Measurements from ENCODE around the gene CSF2. TPM values are rescaled to one million over a fixed set of nuclear protein-coding genes. Genes with fewer than 3 reads are reported as not detected.

CSF2 gene
- total RNA-seq, 2 experiments from 2014 or later: 397 to 412 TPM

DNA sequence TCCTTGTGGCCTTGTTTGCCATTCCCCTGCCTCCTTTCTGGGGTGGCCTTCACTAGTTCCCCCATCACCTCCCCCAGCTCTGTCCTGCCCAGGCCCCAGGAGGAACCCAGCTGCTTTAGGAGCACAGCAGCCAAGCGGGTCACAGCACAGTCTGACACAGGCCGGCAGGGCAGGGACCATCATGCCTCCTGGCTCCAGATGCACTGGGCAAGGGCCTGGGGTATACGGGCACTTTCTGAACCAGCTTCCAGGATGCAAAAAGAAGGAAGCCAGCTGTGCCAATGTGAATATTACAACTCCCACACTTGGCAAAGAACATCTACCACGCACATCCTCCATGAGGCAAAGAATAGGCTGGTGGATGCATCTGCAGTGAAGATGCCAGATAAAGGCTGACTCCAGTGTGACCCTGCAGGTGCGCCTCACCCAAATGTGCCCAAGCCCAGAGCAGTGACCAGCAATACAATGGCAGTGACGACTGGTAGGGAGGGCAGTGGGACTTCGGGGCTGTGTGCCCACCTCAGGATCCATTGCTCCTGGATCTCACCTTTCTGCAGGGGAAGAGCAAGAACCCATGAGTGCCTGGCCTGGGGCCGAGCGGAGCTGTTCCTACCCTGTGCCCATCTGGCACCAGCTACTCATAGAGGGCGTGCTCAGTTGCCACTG lies 19.4 kb upstream of the CSF2 start:
- CTCF ChIA-PET: interaction anchor here (1.1 to 1.3 kb wide), 2 partner anchors 9 to 219 kb away, joined by 3 read pairs; no protein-coding TSS in a partner anchor
- POLR2A ChIA-PET: no interaction called here

GRCh38 chr5:132054697-132055440 lies 18.7 kb upstream of the CSF2 start:
- CTCF ChIA-PET: interaction anchor here (1.1 to 1.3 kb wide), 2 partner anchors 8 to 218 kb away, joined by 3 read pairs; no protein-coding TSS in a partner anchor
- POLR2A ChIA-PET: no interaction called here

- ChIA-PET CTCF (interaction anchor here (0.5 to 1.4 kb wide), 5 partner anchors 8 to 390 kb away, joined by 3 to 4 read pairs (median 3); partner anchors contain the start of gene CSF2), POLR2A (no interaction called here)
Measured at GRCh38 chr5:132055441-132055807, 18.2 kb upstream of the CSF2 start.

- POLR2A ChIA-PET: no interaction called here
- CTCF ChIA-PET: interaction anchor here (0.5 to 1.4 kb wide), 4 partner anchors 9 to 391 kb away, joined by 3 to 4 read pairs (median 3); partner anchors contain the start of gene CSF2
Measured at GRCh38 chr5:132055808-132056609, 17.6 kb upstream of the CSF2 start.

DNA sequence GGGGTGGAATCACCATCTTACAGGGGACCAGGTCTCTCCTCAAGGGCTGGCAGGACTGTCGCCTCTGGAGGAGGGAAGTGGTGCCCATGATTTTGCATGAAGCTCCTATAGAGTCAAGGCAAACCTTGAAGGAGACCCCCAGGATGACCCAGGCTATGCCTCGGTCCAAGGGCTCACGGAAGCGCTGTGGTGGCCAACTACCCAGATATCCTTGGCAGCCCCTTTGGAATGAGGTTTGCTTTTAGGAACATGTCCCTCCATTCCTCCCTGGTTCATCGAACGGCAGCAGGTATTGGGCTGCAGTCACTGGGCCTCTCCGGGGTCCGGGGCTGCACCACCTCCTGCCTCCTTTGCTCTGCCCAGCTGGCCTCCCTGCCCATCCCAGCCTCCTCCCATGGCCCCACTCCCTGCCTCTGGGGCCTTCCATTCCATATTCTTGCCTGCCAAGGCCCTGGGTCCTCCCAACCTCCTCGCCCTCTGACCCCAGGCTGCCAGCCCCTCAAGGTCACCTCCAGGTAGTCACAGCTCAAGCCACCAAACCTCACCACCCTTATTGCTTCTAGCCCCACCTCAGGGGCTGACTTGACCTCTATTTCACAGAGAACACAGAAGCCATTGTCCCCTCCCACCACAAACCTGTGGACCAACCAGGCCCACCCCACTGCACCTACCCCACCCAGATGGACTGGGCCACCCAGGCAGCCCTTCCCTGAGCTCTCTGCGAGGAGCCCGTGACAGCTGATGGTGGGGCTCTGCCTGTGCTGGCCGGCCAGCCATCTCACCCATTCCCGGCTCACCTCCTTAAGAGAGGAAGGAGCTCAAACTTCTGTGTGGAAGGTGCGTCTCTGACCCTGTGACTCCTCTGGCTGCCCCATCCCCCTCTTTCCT lies 16.7 kb upstream of the CSF2 start:
- POLR2A ChIA-PET: no interaction called here
- CTCF ChIA-PET: interaction anchor here (1.0 to 1.4 kb wide), 3 partner anchors 16 to 50 kb away, joined by 3 read pairs; partner anchors contain the start of gene CSF2

DNA sequence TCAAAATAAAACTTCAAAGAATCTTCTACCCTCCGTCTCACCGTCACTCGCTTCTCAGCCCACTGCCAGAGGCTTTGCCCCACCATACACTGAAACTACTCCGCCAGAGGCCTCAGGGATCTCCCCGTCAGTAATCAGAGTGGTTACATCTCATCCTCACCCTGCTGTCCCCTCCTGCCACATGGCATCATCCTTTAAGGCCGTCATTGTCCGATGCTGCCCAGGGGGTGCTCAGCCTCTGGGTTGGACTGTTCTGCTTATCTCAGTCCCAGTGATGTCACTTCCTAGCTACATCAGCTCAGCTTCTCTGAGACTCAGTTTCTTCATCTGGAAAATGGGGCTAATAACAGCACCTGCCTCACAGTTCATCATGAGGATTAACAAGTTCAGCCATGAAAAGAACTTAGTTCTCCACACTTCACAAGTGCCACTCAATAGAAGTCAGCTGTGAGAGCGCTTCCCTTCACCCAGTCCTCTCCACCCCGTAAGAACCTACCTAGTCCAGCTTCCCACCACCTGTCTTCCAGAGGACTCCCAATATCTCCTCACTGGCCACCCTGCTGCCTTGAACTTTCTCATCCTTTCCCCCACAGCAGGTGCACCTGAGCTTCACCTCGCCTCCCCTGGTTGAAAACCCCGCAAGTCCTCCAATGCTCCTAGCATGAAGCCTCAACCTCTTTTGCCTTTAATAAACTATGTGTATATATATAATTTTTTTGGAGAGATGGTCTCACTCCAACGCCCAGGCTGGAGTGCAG lies 15.9 kb upstream of the CSF2 start:
- ChIA-PET CTCF (interaction anchor here (1.0 kb wide), 2 partner anchors 50 to 160 kb away, joined by 3 read pairs; no protein-coding TSS in a partner anchor), POLR2A (no interaction called here)

GRCh38 chr5:132058646-132059042 lies 14.9 kb upstream of the CSF2 start:
- ChIA-PET CTCF (interaction anchor here (0.5 to 1.0 kb wide), 2 partner anchors 12 to 159 kb away, joined by 3 read pairs; no protein-coding TSS in a partner anchor), POLR2A (no interaction called here)

GRCh38 chr5:132059043-132059695 lies 14.4 kb upstream of the CSF2 start:
- POLR2A ChIA-PET: no interaction called here
- CTCF ChIA-PET: interaction anchor here (1.0 kb wide), 1 partner anchor 158 kb away, joined by 3 read pairs; no protein-coding TSS in a partner anchor

DNA sequence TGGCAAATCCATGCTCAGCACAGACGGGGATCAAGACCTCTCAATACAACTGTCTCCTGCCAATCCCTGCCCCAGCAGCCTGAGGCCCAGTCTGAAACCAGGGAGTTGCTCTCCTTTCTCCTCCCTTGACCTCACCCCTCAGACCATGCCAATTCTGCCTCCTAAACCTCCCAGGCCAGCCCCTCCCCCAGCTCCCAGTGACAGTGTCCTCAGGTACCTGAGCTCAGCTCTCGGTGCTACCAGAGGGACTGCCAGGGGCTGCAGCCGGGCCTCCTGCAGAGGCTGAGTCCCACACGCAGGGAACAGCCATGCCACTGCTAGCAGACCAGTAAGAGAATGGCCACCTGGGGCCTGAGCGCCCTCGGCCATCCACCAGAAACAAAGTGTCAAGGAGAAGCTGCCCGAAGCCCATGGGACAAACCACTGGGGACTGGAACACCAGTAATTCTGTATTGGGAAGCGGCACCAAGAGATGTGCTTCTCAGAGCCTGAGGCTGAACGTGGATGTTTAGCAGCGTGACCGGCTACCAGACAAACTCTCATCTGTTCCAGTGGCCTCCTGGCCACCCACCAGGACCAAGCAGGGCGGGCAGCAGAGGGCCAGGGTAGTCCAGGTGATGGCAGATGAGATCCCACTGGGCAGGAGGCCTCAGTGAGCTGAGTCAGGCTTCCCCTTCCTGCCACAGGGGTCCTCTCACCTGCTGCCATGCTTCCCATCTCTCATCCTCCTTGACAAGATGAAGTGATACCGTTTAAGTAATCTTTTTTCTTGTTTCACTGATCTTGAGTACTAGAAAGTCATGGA lies 13.7 kb upstream of the CSF2 start:
- ChIA-PET POLR2A (no interaction called here), CTCF (interaction anchor here (1.0 kb wide), 1 partner anchor 61 kb away, joined by 3 read pairs; no protein-coding TSS in a partner anchor)

DNA sequence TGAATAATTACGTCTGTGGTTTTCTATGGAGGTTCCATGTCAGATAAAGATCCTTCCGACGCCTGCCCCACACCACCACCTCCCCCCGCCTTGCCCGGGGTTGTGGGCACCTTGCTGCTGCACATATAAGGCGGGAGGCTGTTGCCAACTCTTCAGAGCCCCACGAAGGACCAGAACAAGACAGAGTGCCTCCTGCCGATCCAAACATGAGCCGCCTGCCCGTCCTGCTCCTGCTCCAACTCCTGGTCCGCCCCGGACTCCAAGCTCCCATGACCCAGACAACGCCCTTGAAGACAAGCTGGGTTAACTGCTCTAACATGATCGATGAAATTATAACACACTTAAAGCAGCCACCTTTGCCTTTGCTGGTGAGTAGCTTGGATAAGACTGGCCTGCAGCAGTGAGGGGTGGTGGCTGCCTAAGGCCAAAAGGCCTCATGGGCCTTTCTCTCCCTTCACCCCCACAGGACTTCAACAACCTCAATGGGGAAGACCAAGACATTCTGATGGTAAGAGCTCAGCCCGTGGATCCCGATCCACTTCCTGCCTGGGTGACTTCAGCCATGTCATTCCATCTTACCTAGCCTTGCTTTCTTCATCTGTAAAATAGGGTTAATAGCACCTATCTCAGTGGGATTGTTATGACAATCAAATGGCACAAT lies 13.0 kb upstream of the CSF2 start, which contains the start of gene IL3:
Gene IL3 (plus strand): TSS at position 155 of the 661 bp plus-strand sequence. CDS start 52 bp downstream, at position 207.
- CTCF ChIA-PET: interaction anchor here (0.6 to 1.0 kb wide), 2 partner anchors 61 to 177 kb away, joined by 3 read pairs; no protein-coding TSS in a partner anchor

GRCh38 chr5:132063090-132063911 lies 10.3 kb upstream of the CSF2 start:
- ChIA-PET CTCF (interaction anchor here (0.7 to 4.1 kb wide), 26 partner anchors 9 to 537 kb away, joined by 3 to 16 read pairs (median 4); no protein-coding TSS in a partner anchor), POLR2A (interaction anchor here (0.8 kb wide), 1 partner anchor 44 kb away, joined by 4 read pairs; no protein-coding TSS in a partner anchor)

More for the DNA sequence above, 13.0 kb upstream of the CSF2 start, which contains the start of gene IL3:
- POLR2A ChIA-PET: no interaction called here

DNA sequence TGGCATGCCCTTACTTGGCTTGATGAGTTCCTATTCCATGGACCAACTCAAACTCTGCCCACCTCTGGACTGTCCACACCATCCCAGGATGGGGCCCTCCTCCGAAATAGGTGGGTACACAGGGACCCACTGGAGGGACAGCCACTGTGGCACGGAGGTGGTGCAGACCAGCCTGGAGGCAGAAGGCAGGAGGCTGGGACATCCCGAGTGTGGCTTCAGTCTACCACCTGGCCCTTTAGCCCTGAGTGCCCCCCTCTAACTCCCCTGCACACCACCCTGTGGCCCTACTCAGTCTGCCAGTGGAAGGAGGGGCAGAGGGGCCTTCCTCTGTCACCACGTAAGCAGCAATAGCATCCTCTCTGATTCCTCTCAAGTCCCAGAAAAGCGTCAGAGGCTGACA lies 9.4 kb upstream of the CSF2 start:
- ChIA-PET POLR2A (no interaction called here), CTCF (interaction anchor here (0.5 to 4.1 kb wide), 8 partner anchors 51 to 208 kb away, joined by 3 to 16 read pairs (median 7); no protein-coding TSS in a partner anchor)

DNA sequence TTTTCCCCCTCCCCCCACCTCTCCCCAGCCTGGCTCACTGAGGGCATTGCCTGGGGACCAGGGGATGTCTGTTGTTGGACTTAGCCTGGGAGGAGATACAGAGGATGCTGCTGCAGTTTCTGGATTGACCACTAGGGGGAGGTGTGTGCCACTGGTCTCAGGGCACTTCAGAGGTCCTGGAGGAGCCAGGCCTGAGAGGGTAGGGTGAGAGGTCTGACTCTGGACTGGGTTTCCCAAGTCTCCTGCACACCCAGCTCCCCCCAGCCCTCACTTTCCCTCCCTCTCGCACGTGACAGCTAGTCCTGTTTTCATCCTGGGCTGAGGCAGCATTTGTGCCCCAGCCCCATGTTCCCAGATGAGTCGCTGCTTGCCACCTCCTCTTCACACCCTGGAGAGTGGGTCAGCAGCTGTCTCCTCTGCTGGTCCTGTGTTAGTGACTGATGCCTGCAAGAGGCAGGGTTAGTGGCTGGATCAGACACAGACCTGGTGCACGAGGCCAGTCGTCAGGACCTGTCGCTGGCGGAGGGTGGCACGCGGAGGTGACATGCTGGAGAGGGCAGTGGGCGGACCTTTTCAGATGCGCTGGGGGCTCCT lies 8.8 kb upstream of the CSF2 start:
- POLR2A ChIA-PET: no interaction called here

GRCh38 chr5:132065351-132065937 lies 8.1 kb upstream of the CSF2 start:
- ChIA-PET POLR2A (no interaction called here), CTCF (interaction anchor here (0.6 to 4.1 kb wide), 27 partner anchors 8 to 642 kb away, joined by 3 to 14 read pairs (median 4); partner anchors contain the start of gene CSF2)

More for the DNA sequence above, 8.8 kb upstream of the CSF2 start:
- CTCF ChIA-PET: interaction anchor here (0.6 to 4.1 kb wide), 25 partner anchors 9 to 642 kb away, joined by 3 to 14 read pairs (median 4); partner anchors contain the start of gene CSF2

Measured in activated CD8-positive, alpha-beta memory T cell treated with anti-CD3 and anti-CD28 coated beads for 36 hours (primary cell).